WI38 (cell line): Measurements from ENCODE around the gene BSPRY.
A peak's percentile ranks its signal among the peaks of the same experiment; 100 is the strongest.
"Not testable (repeated sequence)": the region's sequence is repeated elsewhere in the genome, so short reads cannot be mapped to it uniquely, and the experiment has no call there.

Experiments used
- H3K4me3 ChIP-seq: 2 replicates; pipeline ENCODE4 v1.5.1; 2011; ENCODE audit warnings: low read depth, mild to moderate bottlenecking, control low read depth, low read length
- CTCF ChIP-seq: IDR thresholded peaks from 2 replicates; pipeline ENCODE4 v1.5.1; 2012; ENCODE audit warnings: low read depth, mild to moderate bottlenecking, control low read depth, low read length

The BSPRY gene

GRCh38 chr9:113401027-113401792 is 51.9 kb downstream of the BSPRY start, which contains the start of gene ALAD:
Gene ALAD (minus strand): TSS chr9:113401284. CDS start chr9:113393559, 7,725 bp downstream.
- TF ChIP-seq CTCF = peak; percentile 84

GRCh38 chr9:113403646-113404045 is 54.3 kb downstream of the BSPRY start:
- H3K4me3 ChIP-seq = no peak overlapping the region
- TF ChIP-seq CTCF = no peak

More at GRCh38 chr9:113401027-113401792, 51.9 kb downstream of the BSPRY start, which contains the start of gene ALAD:
- peak within 1 kb of the TSS; percentile 78 for H3K4me3 ChIP-seq

- H3K4me3 ChIP-seq = not testable (repeated sequence)
These were observed 57.0 kb downstream of the BSPRY start for GRCh38 chr9:113406353-113406752.

GRCh38 chr9:113406873-113407511 is 57.7 kb downstream of the BSPRY start:
- H3K4me3 ChIP-seq = not testable (repeated sequence)
- TF ChIP-seq CTCF = peak; percentile 84

- H3K4me3 ChIP-seq = peak overlapping the region; percentile 93
- TF ChIP-seq CTCF = no peak
These were observed 60.1 kb downstream of the BSPRY start for GRCh38 chr9:113409481-113409880.

- no peak for TF ChIP-seq CTCF
- H3K4me3 ChIP-seq = peak overlapping the region; percentile 93
These were observed 60.5 kb downstream of the BSPRY start for GRCh38 chr9:113409883-113410206.

GRCh38 chr9:113410207-113410864 is 61.0 kb downstream of the BSPRY start, which contains the start of the genes C9orf43 and POLE3:
Gene C9orf43 (plus strand): TSS chr9:113410747. CDS start chr9:113413494, 2,747 bp downstream.
Gene POLE3 (minus strand): TSS chr9:113410675. CDS start chr9:113410293, 382 bp downstream.
- H3K4me3 ChIP-seq = peak within 1 kb of the TSS; percentile 93
- TF ChIP-seq CTCF = no peak
